ENCODE data around the gene ANXA4.
A peak's percentile ranks its signal among the peaks of the same experiment; 100 is the strongest.

The ANXA4 gene

GRCh38 chr2:69844560-69844959 lies 102.6 kb downstream of the ANXA4 start:
- FAIRE-seq (no peak), DNase-seq (ENCODE audit: insufficient read length, low spot score) (no peak)
- TF ChIP-seq SPI1 (IDR thresholded peaks at IDR 0.05; ENCODE audit: low read depth, low read length) (no peak), POLR2AphosphoS5 (IDR thresholded peaks at IDR 0.05; ENCODE audit: low read depth, low read length) (no peak), POLR2A (IDR thresholded peaks at IDR 0.05; ENCODE audit: low read depth, low read length) (no peak), POU2F2 (IDR thresholded peaks at IDR 0.05; ENCODE audit: low read depth, low read length) (no peak), PAX5 (IDR thresholded peaks at IDR 0.05; ENCODE audit: insufficient read depth, low read length, severe bottlenecking) (no peak), TAF1 (IDR thresholded peaks at IDR 0.05; ENCODE audit: low read depth, low read length) (no peak)

GRCh38 chr2:69846182-69847067 lies 104.5 kb downstream of the ANXA4 start:
- FAIRE-seq (no peak), DNase-seq (ENCODE audit: insufficient read length, low spot score) (no peak)
- TF ChIP-seq POLR2A (IDR thresholded peaks at IDR 0.05; ENCODE audit: low read depth, low read length) (no peak), POU2F2 (IDR thresholded peaks at IDR 0.05; ENCODE audit: low read depth, low read length) (no peak), SPI1 (IDR thresholded peaks at IDR 0.05; ENCODE audit: low read depth, low read length) (no peak)

- DNase-seq (ENCODE audit: insufficient read length, low spot score) (no peak), FAIRE-seq (no peak)
- TF ChIP-seq POU2F2 (IDR thresholded peaks at IDR 0.05; ENCODE audit: low read depth, low read length) = no peak
- TF ChIP-seq TAF1 (IDR thresholded peaks at IDR 0.05; ENCODE audit: low read depth, low read length) = no peak
- no peak for TF ChIP-seq POLR2A (IDR thresholded peaks at IDR 0.05; ENCODE audit: low read depth, low read length)
Observed at GRCh38 chr2:69847068-69847828, 105.3 kb downstream of the ANXA4 start.

- no peak for DNase-seq (ENCODE audit: insufficient read length, low spot score)
- FAIRE-seq = peak; percentile 64
- TF ChIP-seq POLR2A (IDR thresholded peaks at IDR 0.05; ENCODE audit: low read depth, low read length) (no peak), POU2F2 (IDR thresholded peaks at IDR 0.05; ENCODE audit: low read depth, low read length) (no peak), PAX5 (IDR thresholded peaks at IDR 0.05; ENCODE audit: insufficient read depth, low read length, severe bottlenecking) (no peak), TAF1 (IDR thresholded peaks at IDR 0.05; ENCODE audit: low read depth, low read length) (no peak), SPI1 (IDR thresholded peaks at IDR 0.05; ENCODE audit: low read depth, low read length) (no peak), POLR2AphosphoS5 (IDR thresholded peaks at IDR 0.05; ENCODE audit: low read depth, low read length) (no peak)
Observed at GRCh38 chr2:69848186-69848790, 106.4 kb downstream of the ANXA4 start.

- TF ChIP-seq POLR2AphosphoS5 (IDR thresholded peaks at IDR 0.05; ENCODE audit: low read depth, low read length) (no peak), POU2F2 (IDR thresholded peaks at IDR 0.05; ENCODE audit: low read depth, low read length) (no peak), POLR2A (IDR thresholded peaks at IDR 0.05; ENCODE audit: low read depth, low read length) (no peak), TAF1 (IDR thresholded peaks at IDR 0.05; ENCODE audit: low read depth, low read length) (no peak), PAX5 (IDR thresholded peaks at IDR 0.05; ENCODE audit: insufficient read depth, low read length, severe bottlenecking) (no peak), SPI1 (IDR thresholded peaks at IDR 0.05; ENCODE audit: low read depth, low read length) (no peak)
- FAIRE-seq (no peak), DNase-seq (ENCODE audit: insufficient read length, low spot score) (no peak)
Observed at GRCh38 chr2:69858261-69858660, 116.3 kb downstream of the ANXA4 start.

- DNase-seq (ENCODE audit: insufficient read length, low spot score) (no peak), FAIRE-seq (no peak)
Observed at GRCh38 chr2:69863298-69863697, 121.4 kb downstream of the ANXA4 start.

More at GRCh38 chr2:69863298-69863697, 121.4 kb downstream of the ANXA4 start:
- TF ChIP-seq POLR2AphosphoS5 (IDR thresholded peaks at IDR 0.05; ENCODE audit: low read depth, low read length) (no peak), TAF1 (IDR thresholded peaks at IDR 0.05; ENCODE audit: low read depth, low read length) (no peak), PAX5 (IDR thresholded peaks at IDR 0.05; ENCODE audit: insufficient read depth, low read length, severe bottlenecking) (no peak), POLR2A (IDR thresholded peaks at IDR 0.05; ENCODE audit: low read depth, low read length) (no peak), POU2F2 (IDR thresholded peaks at IDR 0.05; ENCODE audit: low read depth, low read length) (no peak)
